ENCODE results near the gene DTX2.
"Not testable (repeated sequence)": the region's sequence is repeated elsewhere in the genome, so short reads cannot be mapped to it uniquely, and the experiment has no call there.

GRCh38 chr7:76445577-76446008, 15.9 kb upstream of the DTX2 start:
- TF ChIP-seq POLR2A, CTCF (IDR thresholded peaks at IDR 0.05): not testable (repeated sequence)

All from transverse colon (tissue), 3 donors.